ENCODE measurements around the gene ARF4.

GRCh38 chr3:57530071-57530608 is 67.0 kb downstream of the ARF4 start:
- TF ChIP-seq CTCF (conservative IDR thresholded peaks at IDR 0.05; ENCODE audit: low read depth, low read length), result no peak
- no peak for TF ChIP-seq NFE2L2 (IDR thresholded peaks at IDR 0.05; ENCODE audit: low read depth, low read length)
- no peak for TF ChIP-seq RAD21 (IDR thresholded peaks at IDR 0.05; ENCODE audit: low read length)
- TF ChIP-seq USF2 (IDR thresholded peaks at IDR 0.05; ENCODE audit: low read depth, low read length), result no peak
- no peak for TF ChIP-seq POLR2A (IDR thresholded peaks at IDR 0.05; ENCODE audit: low read depth, low read length)
- TF ChIP-seq CEBPB (IDR thresholded peaks at IDR 0.05; ENCODE audit: low read depth, low read length), result no peak
- TF ChIP-seq CHD1 (IDR thresholded peaks at IDR 0.05; ENCODE audit: low read depth, low read length), result no peak
- TF ChIP-seq MXI1 (IDR thresholded peaks at IDR 0.05; ENCODE audit: borderline replicate concordance, low read depth, low read length), result no peak
- TF ChIP-seq RCOR1 (IDR thresholded peaks at IDR 0.05; ENCODE audit: insufficient replicate concordance, low read length), result no peak

Data from IMR-90 (cell line).